Tibial artery (tissue), 4 donors: ENCODE results near the gene PITPNM3.

Source experiments
- DNase-seq, 2 donors: peaks; one replicate each; pipeline ENCODE4 v3.0.0-alpha.2; 2019
- H3K27ac ChIP-seq, 2 donors: fragments of 200-600 bp; sonication (generic) in 1 of 2; 1 replicate in 1 of 2; 2 replicates in 1 of 2; pipeline ENCODE4 v1.5.1; 2018 to 2019; ENCODE audit warnings: mild to moderate bottlenecking in 1 of 2
- H3K27me3 ChIP-seq, 2 donors: fragments of 200-600 bp; sonication (generic) in 1 of 2; one replicate each; pipeline versions ENCODE4 v1.5.1 to v1.6.0; 2016 to 2019
- H3K36me3 ChIP-seq, 3 donors: fragments of 200-600 bp; sonication (generic) in 2 of 3; one replicate each; pipeline ENCODE4 v1.5.1; 2016 to 2019; ENCODE audit warnings: mild to moderate bottlenecking in 2 of 3
- H3K4me1 ChIP-seq, 4 donors: fragments of 200-600 bp; sonication (generic) in 2 of 4; 1 replicate in 3 of 4; 2 replicates in 1 of 4; pipeline ENCODE4 v1.5.1; 2016 to 2019
- H3K4me3 ChIP-seq, 2 donors: fragments of 200-600 bp; sonication (generic) in 1 of 2; 1 replicate in 1 of 2; 2 replicates in 1 of 2; pipeline ENCODE4 v1.5.1; 2018 to 2019; ENCODE audit warnings: mild to moderate bottlenecking in 2 of 2
- H3K9me3 ChIP-seq, 3 donors: fragments of 200-600 bp; sonication (generic) in 1 of 3; one replicate each; pipeline ENCODE4 v1.5.1; 2016 to 2019
- CTCF ChIP-seq, 2 experiments: fragments of 200-600 bp in 1 of 2; fragments of 450-650 bp in 1 of 2; IDR thresholded peaks; one replicate each; pipeline ENCODE4 v1.5.1; 2017 to 2019; ENCODE audit warnings: antibody characterized with exemption in 2 of 2, mild to moderate bottlenecking in 1 of 2, moderate library complexity in 1 of 2
- intact Hi-C: fragments of 100-400 bp; cut with DNase I; formaldehyde crosslinking; loops from one replicate; pipeline ENCODE4 v1.15.0; 2023; ENCODE audit warnings: low total_unique reads

The PITPNM3 gene

GRCh38 chr17:6546069-6546718, 10.2 kb downstream of the PITPNM3 start:
- intact Hi-C loops, result no loop called here
- no peaks in the 10 kb centered on the region for H3K36me3 ChIP-seq
- no peak for TF ChIP-seq CTCF (IDR thresholded peaks at IDR 0.05)
- H3K4me3 ChIP-seq, result no peak overlapping the region
- H3K27me3 ChIP-seq, result no peaks in the 10 kb centered on the region
- H3K27ac ChIP-seq, result no peak overlapping the region
- no peak for DNase-seq
- H3K9me3 ChIP-seq, result no peaks in the 10 kb centered on the region
- H3K4me1 ChIP-seq, result peaks cover 0 to 11% (median 7%) of the 10 kb centered on the region in 4 donors

GRCh38 chr17:6545291-6545690, 11.1 kb downstream of the PITPNM3 start:
- no peaks in the 10 kb centered on the region for H3K36me3 ChIP-seq
- TF ChIP-seq CTCF (IDR thresholded peaks at IDR 0.05), result no peak
- no peaks in the 10 kb centered on the region for H3K9me3 ChIP-seq
- H3K27me3 ChIP-seq, result no peaks in the 10 kb centered on the region
- H3K4me1 ChIP-seq, result peaks cover 0 to 11% (median 7%) of the 10 kb centered on the region in 4 donors
- intact Hi-C loops, result no loop called here
- H3K4me3 ChIP-seq, result no peak overlapping the region
- no peak overlapping the region for H3K27ac ChIP-seq
- DNase-seq, result no peak

GRCh38 chr17:6544011-6544370, 12.4 kb downstream of the PITPNM3 start:
- Histone ChIP-seq H3K27ac (no peak overlapping the region), H3K4me3 (no peak overlapping the region), H3K27me3 (no peaks in the 10 kb centered on the region), H3K4me1 (peaks cover 0 to 11% (median 7%) of the 10 kb centered on the region in 4 donors), H3K9me3 (peaks cover 0 to 6% (median 0%) of the 10 kb centered on the region in 3 donors), H3K36me3 (no peaks in the 10 kb centered on the region)
- no peak for DNase-seq
- TF ChIP-seq CTCF (IDR thresholded peaks at IDR 0.05), result no peak
- intact Hi-C loops, result no loop called here

- peaks cover 0 to 8% (median 0%) of the 10 kb centered on the region in 3 donors for H3K9me3 ChIP-seq
- H3K4me3 ChIP-seq, result no peak overlapping the region
- DNase-seq, result no peak
- H3K27ac ChIP-seq, result no peak overlapping the region
- intact Hi-C loops, result no loop called here
- no peaks in the 10 kb centered on the region for H3K36me3 ChIP-seq
- H3K27me3 ChIP-seq, result no peaks in the 10 kb centered on the region
- peaks cover 0 to 5% (median 2%) of the 10 kb centered on the region in 4 donors for H3K4me1 ChIP-seq
- no peak for TF ChIP-seq CTCF (IDR thresholded peaks at IDR 0.05)
These were observed 13.0 kb downstream of the PITPNM3 start for GRCh38 chr17:6543079-6544010.

- DNase-seq, result no peak
- H3K4me3 ChIP-seq, result no peak overlapping the region
- peaks cover 0 to 8% (median 0%) of the 10 kb centered on the region in 3 donors for H3K9me3 ChIP-seq
- H3K27ac ChIP-seq, result no peak overlapping the region
- no peaks in the 10 kb centered on the region for H3K27me3 ChIP-seq
- no peak for TF ChIP-seq CTCF (IDR thresholded peaks at IDR 0.05)
- H3K36me3 ChIP-seq, result peaks cover 0 to 2% (median 0%) of the 10 kb centered on the region in 3 donors
- intact Hi-C loops, result no loop called here
- no peaks in the 10 kb centered on the region for H3K4me1 ChIP-seq
These were observed 13.8 kb downstream of the PITPNM3 start for GRCh38 chr17:6542577-6542976.
